ENCODE measurements around the gene HEXD. TPM values are rescaled to one million over a fixed set of nuclear protein-coding genes. Genes with fewer than 3 reads are reported as not detected.

HEXD gene
- total and polyA plus RNA-seq, 4 donors, result 5.6 to 19.9 (median 12.2) TPM

- Histone ChIP-seq H3K4me3 (ENCODE audit: low read depth in 1 of 3, low read length in 3 of 3) (no peak overlapping the region), H3K36me3 (ENCODE audit: control insufficient read depth in 4 of 4, insufficient read depth in 3 of 4, low read depth in 1 of 4, low read length in 3 of 4) (peaks cover 0 to 9% (median 6%) of the 10 kb centered on the region in 4 donors)
- WGBS, result 91% methylated on average over 32 of the region's 32 CpGs
Observed at GRCh38 chr17:82433560-82434215, 15.5 kb downstream of the HEXD start.

GRCh38 chr17:82434216-82434565 is 16.0 kb downstream of the HEXD start:
- 69% methylated on average over 3 of the region's 3 CpGs for WGBS
- Histone ChIP-seq H3K4me3 (ENCODE audit: low read depth in 1 of 3, low read length in 3 of 3) (no peak overlapping the region), H3K9me3 (ENCODE audit: control insufficient read depth in 4 of 4, low read length in 3 of 4) (no peaks in the 10 kb centered on the region), H3K36me3 (ENCODE audit: control insufficient read depth in 4 of 4, insufficient read depth in 3 of 4, low read depth in 1 of 4, low read length in 3 of 4) (peaks cover 0 to 9% (median 6%) of the 10 kb centered on the region in 4 donors), H3K9ac (ENCODE audit: low read depth in 1 of 2, low read length in 2 of 2) (no peak overlapping the region), H3K4me1 (ENCODE audit: control insufficient read depth in 4 of 4, insufficient read depth in 4 of 4, low read length in 3 of 4) (peaks cover 4 to 14% (median 7%) of the 10 kb centered on the region in 4 donors), H3K27ac (ENCODE audit: low read depth in 1 of 2, low read length in 2 of 2) (no peak overlapping the region), H3K27me3 (ENCODE audit: control insufficient read depth in 4 of 4, insufficient read depth in 4 of 4, low read length in 3 of 4) (no peaks in the 10 kb centered on the region)
- DNase-seq (ENCODE audit: low spot score), result no peak
- TF ChIP-seq YY1 (IDR thresholded peaks at IDR 0.05) (no peak), REST (IDR thresholded peaks at IDR 0.05) (no peak), JUND (IDR thresholded peaks at IDR 0.05) (no peak), HNF4G (IDR thresholded peaks at IDR 0.05) (no peak), ZBTB33 (IDR thresholded peaks at IDR 0.05) (no peak), SP1 (IDR thresholded peaks at IDR 0.05) (no peak), HNF4A (conservative IDR thresholded peaks at IDR 0.05) (no peak), FOXA2 (IDR thresholded peaks at IDR 0.05) (no peak)

More at GRCh38 chr17:82433560-82434215, 15.5 kb downstream of the HEXD start:
- TF ChIP-seq MAX (IDR thresholded peaks at IDR 0.05) (no peak), ATF3 (IDR thresholded peaks at IDR 0.05) (no peak), EGR1 (IDR thresholded peaks at IDR 0.05; ENCODE audit: low read depth in 2 of 2) (no peak), FOXA2 (IDR thresholded peaks at IDR 0.05) (no peak), JUND (IDR thresholded peaks at IDR 0.05) (no peak), ZBTB33 (IDR thresholded peaks at IDR 0.05) (no peak), GABPA (IDR thresholded peaks at IDR 0.05 in 1 of 2, conservative IDR thresholded peaks at IDR 0.05 in 1 of 2) (no peak), YY1 (IDR thresholded peaks at IDR 0.05) (no peak), RXRA (IDR thresholded peaks at IDR 0.05) (no peak), HNF4A (conservative IDR thresholded peaks at IDR 0.05) (no peak), HNF4G (IDR thresholded peaks at IDR 0.05) (no peak)
- H3K27me3 ChIP-seq (ENCODE audit: control insufficient read depth in 4 of 4, insufficient read depth in 4 of 4, low read length in 3 of 4), result no peaks in the 10 kb centered on the region
- H3K9ac ChIP-seq (ENCODE audit: low read depth in 1 of 2, low read length in 2 of 2), result no peak overlapping the region
- H3K27ac ChIP-seq (ENCODE audit: low read depth in 1 of 2, low read length in 2 of 2), result no peak overlapping the region
- DNase-seq (ENCODE audit: low spot score), result no peak
- no peaks in the 10 kb centered on the region for H3K9me3 ChIP-seq (ENCODE audit: control insufficient read depth in 4 of 4, low read length in 3 of 4)
- peaks cover 4 to 14% (median 7%) of the 10 kb centered on the region in 4 donors for H3K4me1 ChIP-seq (ENCODE audit: control insufficient read depth in 4 of 4, insufficient read depth in 4 of 4, low read length in 3 of 4)

Measured in liver (tissue), 9 donors.